ENCODE measurements around the gene ANKS3. TPM values are rescaled to one million over a fixed set of nuclear protein-coding genes. Genes with fewer than 3 reads are reported as not detected.

The ANKS3 gene
- total and polyA plus RNA-seq, 8 donors: 11.6 to 183 (median 25.9) TPM

- Histone ChIP-seq H3K9me3 (no peaks in the 10 kb centered on the region), H3K4me1 (peaks cover 30 to 54% (median 39%) of the 10 kb centered on the region in 4 donors), H3K36me3 (peaks cover 40 to 98% (median 90%) of the 10 kb centered on the region in 4 donors), H3K27me3 (no peaks in the 10 kb centered on the region), H3K4me3 (no peak overlapping the region), H3K27ac (peak overlapping the region in 3 of 5 donors; percentile 22 to 85 (median 26))
- TF ChIP-seq POLR2AphosphoS5 (IDR thresholded peaks at IDR 0.05): no peak
- intact Hi-C loops (cut with DNase I; ENCODE audit: low total_unique reads): no loop called here
- no peak for DNase-seq
- WGBS, 5 donors: 70 to 86% (median 78%) methylated on average over 16 to 26 of the region's 26 CpGs
These were observed 51.9 kb downstream of the ANKS3 start for GRCh38 chr16:4682084-4682591.

- H3K27ac ChIP-seq: peak overlapping the region; percentile 82 to 90 (median 87)
- DNase-seq: no peak
These were observed 52.5 kb downstream of the ANKS3 start for GRCh38 chr16:4681471-4682083.

GRCh38 chr16:4680673-4681470 is 53.2 kb downstream of the ANKS3 start:
- intact Hi-C loops (cut with DNase I; ENCODE audit: low total_unique reads): no loop called here
- peaks cover 29 to 98% (median 90%) of the 10 kb centered on the region in 4 donors for H3K36me3 ChIP-seq
- WGBS, 5 donors: 38 to 64% (median 51%) methylated on average over 20 to 26 of the region's 26 CpGs
- peak overlapping the region; percentile 82 to 90 (median 87) for H3K27ac ChIP-seq
- no peaks in the 10 kb centered on the region for H3K27me3 ChIP-seq
- H3K9me3 ChIP-seq: no peaks in the 10 kb centered on the region
- TF ChIP-seq EP300 (IDR thresholded peaks at IDR 0.05) (no peak), POLR2A (IDR thresholded peaks at IDR 0.05) (no peak), POLR2AphosphoS5 (IDR thresholded peaks at IDR 0.05) (no peak), CTCF (IDR thresholded peaks at IDR 0.05) (no peak)
- DNase-seq: peak in 1 of 2 donors; percentile 54
- H3K4me1 ChIP-seq: peaks cover 30 to 67% (median 39%) of the 10 kb centered on the region in 4 donors
- peak overlapping the region; percentile 16 to 43 (median 24) for H3K4me3 ChIP-seq

More at GRCh38 chr16:4681471-4682083, 52.5 kb downstream of the ANKS3 start:
- Histone ChIP-seq H3K9me3 (no peaks in the 10 kb centered on the region), H3K4me1 (peaks cover 30 to 60% (median 39%) of the 10 kb centered on the region in 4 donors), H3K36me3 (peaks cover 36 to 98% (median 90%) of the 10 kb centered on the region in 4 donors), H3K4me3 (no peak overlapping the region), H3K27me3 (no peaks in the 10 kb centered on the region)
- TF ChIP-seq EP300 (IDR thresholded peaks at IDR 0.05): no peak
- no peak for TF ChIP-seq POLR2AphosphoS5 (IDR thresholded peaks at IDR 0.05)
- TF ChIP-seq CTCF (IDR thresholded peaks at IDR 0.05): no peak
- no peak for TF ChIP-seq POLR2A (IDR thresholded peaks at IDR 0.05)
- intact Hi-C loops (cut with DNase I; ENCODE audit: low total_unique reads): no loop called here
- WGBS, 5 donors: 84 to 95% (median 86%) methylated on average over 15 to 39 of the region's 39 CpGs

- no peaks in the 10 kb centered on the region for H3K27me3 ChIP-seq
- TF ChIP-seq POLR2AphosphoS5 (IDR thresholded peaks at IDR 0.05): peak in 2 of 3 donors; percentile 45 to 68
- TF ChIP-seq EP300 (IDR thresholded peaks at IDR 0.05): no peak
- no peak for TF ChIP-seq POLR2A (IDR thresholded peaks at IDR 0.05)
- TF ChIP-seq CTCF (IDR thresholded peaks at IDR 0.05): no peak
- H3K27ac ChIP-seq: peak overlapping the region; percentile 82 to 90 (median 87)
- peak overlapping the region; percentile 16 to 43 (median 24) for H3K4me3 ChIP-seq
- DNase-seq: peak; percentile 76 to 91
- peaks cover 30 to 72% (median 42%) of the 10 kb centered on the region in 4 donors for H3K4me1 ChIP-seq
- intact Hi-C loops (cut with DNase I; ENCODE audit: low total_unique reads): no loop called here
- 26 to 55% (median 37%) methylated on average over 47 of the region's 47 CpGs for WGBS, 5 donors
- H3K36me3 ChIP-seq: peaks cover 28 to 98% (median 90%) of the 10 kb centered on the region in 4 donors
- H3K9me3 ChIP-seq: no peaks in the 10 kb centered on the region
These were observed 54.0 kb downstream of the ANKS3 start for GRCh38 chr16:4679850-4680636.
